Stomach (tissue), 4 donors: ENCODE measurements around the gene TSPAN11.

Source experiments
- CTCF ChIP-seq, 7 experiments: fragments of 450-650 bp in 4 of 7; fragments of 200-600 bp in 3 of 7; sonication (generic) in 3 of 7; IDR thresholded peaks; one replicate each; pipeline ENCODE4 v1.5.1; 2016 to 2019; ENCODE audit warnings: antibody characterized with exemption in 7 of 7, control low read depth in 2 of 7, mild to moderate bottlenecking in 1 of 7
- EP300 ChIP-seq: sonication (generic); formaldehyde crosslinking; IDR thresholded peaks from one replicate; pipeline ENCODE4 v1.6.1; 2017; ENCODE audit warnings: antibody characterized with exemption
- POLR2A ChIP-seq, 4 donors: fragments of 450-650 bp; IDR thresholded peaks; one replicate each; pipeline ENCODE4 v1.6.1; 2016; ENCODE audit warnings: antibody characterized with exemption in 4 of 4, control low read depth in 2 of 4, mild to moderate bottlenecking in 1 of 4, moderate library complexity in 1 of 4
- POLR2AphosphoS5 ChIP-seq, 3 donors: sonication (generic); formaldehyde crosslinking; IDR thresholded peaks; one replicate each; pipeline ENCODE4 v1.6.1; 2016; ENCODE audit warnings: antibody characterized with exemption in 3 of 3

- TF ChIP-seq CTCF (IDR thresholded peaks at IDR 0.05) (no peak), POLR2A (IDR thresholded peaks at IDR 0.05) (no peak), EP300 (no peak), POLR2AphosphoS5 (IDR thresholded peaks at IDR 0.05) (no peak)
Measured at GRCh38 chr12:30969606-30970395, 43.3 kb downstream of the TSPAN11 start.
